Measurements from ENCODE around the gene OTUD6A.

Gene OTUD6A, protein sequence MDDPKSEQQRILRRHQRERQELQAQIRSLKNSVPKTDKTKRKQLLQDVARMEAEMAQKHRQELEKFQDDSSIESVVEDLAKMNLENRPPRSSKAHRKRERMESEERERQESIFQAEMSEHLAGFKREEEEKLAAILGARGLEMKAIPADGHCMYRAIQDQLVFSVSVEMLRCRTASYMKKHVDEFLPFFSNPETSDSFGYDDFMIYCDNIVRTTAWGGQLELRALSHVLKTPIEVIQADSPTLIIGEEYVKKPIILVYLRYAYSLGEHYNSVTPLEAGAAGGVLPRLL

DNA sequence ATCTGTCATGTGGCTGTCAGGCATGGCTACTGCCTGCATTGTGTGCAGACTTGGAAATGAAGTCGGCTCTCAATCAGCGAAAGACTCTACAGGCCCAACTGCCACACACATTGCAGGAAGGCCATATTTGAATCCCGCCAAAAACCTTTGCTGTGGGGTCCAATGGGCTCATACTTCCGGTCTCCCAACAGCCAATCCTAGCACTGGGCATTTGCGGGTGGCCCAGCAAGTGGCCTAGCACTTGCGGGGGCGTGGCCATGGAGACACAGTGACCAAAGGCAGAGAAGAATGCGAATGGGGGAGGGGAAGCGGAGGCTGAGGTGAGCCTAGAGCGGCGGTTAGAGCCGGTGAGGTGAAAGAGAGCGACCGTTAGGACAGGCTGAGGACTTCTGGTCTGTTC, at the start of gene OTUD6A:
TSS of gene OTUD6A (plus strand) at position 382 of the 400 bp plus-strand sequence. CDS start 68 bp downstream, outside the sequence.
- no peak for DNase-seq (ENCODE audit: low spot score)

DNA sequence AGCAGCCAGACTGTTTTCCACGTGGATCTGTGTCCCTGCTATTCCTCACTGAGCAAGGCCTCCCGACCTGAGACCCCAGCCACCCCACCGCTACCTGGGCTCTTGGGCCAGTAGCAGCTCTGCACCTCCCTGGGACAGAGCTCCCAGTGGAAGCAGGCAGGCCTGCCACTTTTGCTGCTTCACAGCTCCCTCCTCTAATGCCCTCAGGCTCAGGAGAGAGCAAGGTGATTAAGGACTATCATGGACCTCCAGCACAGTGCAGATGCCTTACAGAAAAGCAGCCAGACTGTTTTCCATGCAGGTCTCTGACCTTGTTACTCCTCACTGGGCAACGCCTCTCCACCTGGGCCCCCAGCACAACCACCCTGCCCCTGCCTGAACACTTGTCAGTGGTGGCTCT, 49.5 kb upstream of the OTUD6A start:
- no peak for DNase-seq (ENCODE audit: low spot score)

DNA sequence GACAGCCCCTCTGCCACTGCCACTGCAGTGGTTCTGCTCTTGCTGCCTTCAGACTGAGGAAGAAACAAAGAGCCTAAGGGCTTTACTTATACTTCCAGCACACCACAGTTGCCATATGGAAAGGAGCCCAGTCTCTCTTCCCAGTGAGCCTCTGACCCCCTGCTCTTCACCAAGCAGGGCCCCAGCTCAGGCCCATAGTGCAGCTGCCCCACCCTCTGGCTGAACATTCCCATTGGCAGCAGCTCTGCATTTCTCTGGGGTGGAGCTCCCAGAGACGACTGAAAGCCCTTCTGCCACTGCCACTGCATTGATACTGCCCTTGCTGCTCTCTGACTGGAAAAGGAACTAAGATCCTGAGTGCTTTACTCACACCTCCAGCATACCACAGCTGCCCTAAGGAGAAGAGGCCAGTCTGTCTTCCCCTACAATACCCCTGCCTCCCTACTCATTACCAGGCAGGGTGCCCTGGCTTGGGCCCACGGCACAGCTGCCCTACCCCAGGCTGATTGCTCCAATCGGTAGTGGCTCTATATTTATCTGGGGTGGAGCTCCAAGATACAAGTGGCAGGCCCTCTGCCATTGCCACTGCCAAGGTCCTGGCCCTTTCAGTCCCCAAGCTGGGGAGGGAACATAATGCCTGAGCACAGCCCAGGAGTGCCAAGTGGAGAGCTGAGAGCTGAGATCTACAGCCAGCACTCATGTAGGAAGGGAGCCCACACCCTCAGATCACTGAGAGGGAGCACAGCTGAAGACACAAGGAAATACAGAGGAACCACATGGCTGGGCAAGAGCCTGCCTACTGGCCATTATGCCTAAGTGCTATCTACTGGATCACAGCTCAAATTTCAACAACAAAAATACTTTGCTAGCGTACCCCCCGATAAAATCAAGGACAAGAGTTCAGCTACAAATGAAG, 48.5 kb upstream of the OTUD6A start:
- DNase-seq (ENCODE audit: low spot score) = no peak

DNA sequence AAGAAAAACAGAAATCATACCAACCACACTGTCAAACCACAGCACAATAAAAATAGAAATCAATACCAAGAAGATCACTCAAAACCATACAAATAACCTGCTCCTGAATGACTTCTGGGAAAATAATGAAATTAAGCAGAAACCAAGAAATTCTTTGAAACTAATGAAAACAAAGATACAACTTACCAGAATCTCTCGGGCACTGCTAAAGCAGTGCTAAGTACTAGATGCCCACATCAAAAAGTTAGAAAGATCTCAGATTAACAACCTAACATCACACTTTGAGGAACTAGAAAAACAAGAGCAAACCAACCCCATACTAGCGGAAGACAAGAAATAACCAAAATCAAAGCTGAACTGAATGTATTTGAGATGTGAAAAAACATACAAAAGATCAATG, 45.7 kb upstream of the OTUD6A start:
- no peak for DNase-seq (ENCODE audit: low spot score)

DNA sequence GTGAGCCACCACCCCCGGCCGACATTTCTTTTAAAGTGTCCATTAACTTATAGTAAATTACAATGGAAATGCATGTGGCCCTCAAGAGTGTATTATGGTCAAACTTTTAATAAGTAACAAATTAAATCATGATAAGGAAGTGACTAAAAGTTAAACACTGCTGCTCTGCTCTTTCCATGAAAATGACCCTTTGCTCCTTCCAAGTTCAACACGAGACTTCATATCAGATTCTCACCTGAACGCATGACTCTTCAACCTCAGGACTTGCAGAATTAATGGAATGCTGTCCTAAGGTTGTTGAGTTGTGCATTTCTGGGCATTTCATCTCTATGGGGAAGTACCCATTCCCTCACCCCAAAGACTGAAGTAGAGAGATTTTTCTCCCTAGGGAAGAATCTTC, 39.6 kb upstream of the OTUD6A start:
- no peak for DNase-seq (ENCODE audit: low spot score)

DNA sequence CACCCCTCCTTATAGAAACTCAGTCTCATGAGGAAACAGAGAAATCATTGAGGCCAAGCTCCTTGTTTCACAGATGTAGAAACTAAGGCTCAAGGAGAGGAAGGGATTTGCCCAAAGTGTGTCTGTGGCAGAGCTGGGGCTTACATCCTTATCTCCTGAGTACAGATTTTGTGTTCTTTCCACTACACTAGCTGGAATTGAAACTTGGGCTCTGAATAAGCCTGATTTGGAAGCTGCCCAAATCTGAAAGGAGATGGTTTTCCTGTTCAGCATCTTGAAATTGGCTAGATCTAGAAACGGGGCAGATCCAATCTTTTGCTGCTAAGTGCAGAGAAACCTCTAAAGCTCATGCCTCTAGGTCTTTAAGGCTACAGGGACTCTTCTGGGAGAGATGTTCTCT, 36.8 kb upstream of the OTUD6A start:
- DNase-seq (ENCODE audit: low spot score) = no peak

DNA sequence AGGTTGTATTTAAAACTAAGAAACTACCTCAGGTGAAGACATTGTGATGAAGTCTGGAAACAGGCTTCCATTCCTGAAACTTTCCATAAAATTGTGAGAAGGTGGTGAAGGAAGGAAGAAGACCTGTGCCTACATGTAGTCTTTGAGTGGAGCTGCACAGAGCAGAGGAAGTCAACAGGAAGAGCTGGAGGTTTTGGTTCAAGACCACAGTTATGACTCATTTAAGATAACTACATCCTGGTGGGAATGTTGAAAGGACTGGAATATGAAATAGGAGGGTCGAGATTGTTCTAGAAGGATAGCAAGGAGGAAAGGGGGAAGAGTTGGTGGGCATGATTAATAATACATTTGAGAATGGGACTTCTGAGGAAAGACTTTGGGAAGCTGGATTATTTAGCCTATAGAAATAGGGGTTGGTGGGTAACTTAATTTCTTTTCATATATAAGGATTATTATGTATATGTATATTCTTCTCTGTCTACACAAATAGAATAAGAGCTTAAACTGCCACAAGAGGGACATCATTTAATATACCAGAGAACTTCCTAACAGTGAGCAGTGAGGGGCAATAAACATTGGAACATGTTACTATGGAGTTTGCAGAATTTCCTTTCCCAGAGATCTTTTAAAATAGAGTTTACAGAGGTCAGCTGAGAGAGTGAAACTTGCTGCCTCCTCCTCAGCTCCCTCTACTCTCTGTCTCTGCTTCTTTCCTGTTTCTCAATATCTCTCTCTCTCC, 36.0 kb upstream of the OTUD6A start:
- DNase-seq (ENCODE audit: low spot score) = no peak

DNA sequence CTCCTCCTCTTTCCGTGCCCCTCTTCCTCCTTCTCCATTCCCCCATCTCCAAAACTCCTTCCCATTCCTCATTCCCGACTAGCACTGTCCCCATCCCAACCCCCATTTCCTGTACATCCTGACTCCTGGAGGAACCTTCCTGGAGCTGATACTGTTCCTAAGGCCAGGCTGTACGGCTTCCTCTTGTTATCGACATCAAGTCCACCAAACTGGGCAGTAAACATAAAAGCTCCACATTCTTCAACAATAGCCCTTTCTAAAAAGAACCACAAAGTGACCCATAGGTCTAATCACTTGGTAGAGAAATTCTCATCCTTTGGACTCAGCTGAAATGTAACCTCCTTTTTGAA, 35.4 kb upstream of the OTUD6A start:
- DNase-seq (ENCODE audit: low spot score) = no peak

DNA sequence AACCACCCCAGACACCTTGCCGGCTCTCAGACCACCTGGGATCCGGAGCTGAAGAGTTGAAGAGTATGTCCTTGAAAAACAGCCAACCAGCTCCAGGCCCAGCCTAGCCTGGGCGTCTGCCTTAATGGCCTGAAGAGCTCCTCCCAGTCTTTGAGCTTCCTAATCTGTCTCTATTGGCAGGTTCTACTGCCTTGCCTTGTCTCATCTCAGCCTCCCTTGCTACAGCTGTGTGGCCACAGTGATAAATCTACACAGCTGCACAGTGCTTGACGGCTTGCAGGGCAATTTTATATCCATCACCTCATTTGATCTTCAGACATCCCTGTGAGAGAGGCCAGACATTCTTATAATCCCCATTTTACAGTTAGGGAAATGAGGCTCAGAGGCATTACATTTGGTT, 32.4 kb upstream of the OTUD6A start:
- no peak for DNase-seq (ENCODE audit: low spot score)

DNA sequence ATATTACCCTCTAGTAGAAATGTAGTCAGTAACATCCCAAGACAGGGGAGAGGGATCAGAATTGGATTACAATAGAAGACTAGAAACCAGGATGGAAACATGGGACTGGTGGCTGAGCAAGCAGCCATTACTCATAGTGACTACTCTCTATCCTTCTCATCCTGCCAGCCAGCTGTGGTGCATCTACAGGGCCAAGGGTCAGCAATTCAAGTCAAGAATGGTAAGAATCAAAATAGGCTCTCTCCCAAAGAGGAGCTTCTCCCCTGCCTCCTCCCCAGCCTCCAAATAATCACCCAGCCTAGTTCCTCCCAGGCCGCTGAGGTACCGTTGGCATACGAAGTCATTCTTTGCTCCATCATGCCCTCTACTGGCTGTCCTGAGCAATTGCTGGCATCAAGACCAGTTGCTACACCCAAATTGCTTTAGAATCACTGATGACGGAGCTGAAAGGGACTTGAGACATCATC, 31.9 kb upstream of the OTUD6A start:
- DNase-seq (ENCODE audit: low spot score) = peak; percentile 62

DNA sequence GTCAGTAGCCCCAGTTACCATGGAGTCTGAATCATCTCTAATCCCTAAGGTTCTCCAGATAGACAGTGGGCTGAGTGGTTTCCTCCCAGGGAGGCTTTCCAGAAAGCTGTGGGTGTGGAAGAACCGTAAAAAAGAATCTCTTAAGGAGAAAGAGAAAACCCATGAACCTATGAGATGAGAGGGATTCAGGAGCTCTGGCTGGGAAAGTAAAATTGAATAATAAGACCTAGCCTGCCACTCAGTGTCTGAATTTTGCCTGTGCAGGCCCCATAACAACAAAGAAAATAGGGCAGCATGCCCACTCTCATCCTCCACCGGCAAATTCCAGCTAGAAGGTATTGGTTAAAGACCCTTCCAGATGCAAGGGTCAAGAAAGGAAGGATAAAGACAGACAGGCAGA, 29.5 kb upstream of the OTUD6A start:
- DNase-seq (ENCODE audit: low spot score) = no peak

DNA sequence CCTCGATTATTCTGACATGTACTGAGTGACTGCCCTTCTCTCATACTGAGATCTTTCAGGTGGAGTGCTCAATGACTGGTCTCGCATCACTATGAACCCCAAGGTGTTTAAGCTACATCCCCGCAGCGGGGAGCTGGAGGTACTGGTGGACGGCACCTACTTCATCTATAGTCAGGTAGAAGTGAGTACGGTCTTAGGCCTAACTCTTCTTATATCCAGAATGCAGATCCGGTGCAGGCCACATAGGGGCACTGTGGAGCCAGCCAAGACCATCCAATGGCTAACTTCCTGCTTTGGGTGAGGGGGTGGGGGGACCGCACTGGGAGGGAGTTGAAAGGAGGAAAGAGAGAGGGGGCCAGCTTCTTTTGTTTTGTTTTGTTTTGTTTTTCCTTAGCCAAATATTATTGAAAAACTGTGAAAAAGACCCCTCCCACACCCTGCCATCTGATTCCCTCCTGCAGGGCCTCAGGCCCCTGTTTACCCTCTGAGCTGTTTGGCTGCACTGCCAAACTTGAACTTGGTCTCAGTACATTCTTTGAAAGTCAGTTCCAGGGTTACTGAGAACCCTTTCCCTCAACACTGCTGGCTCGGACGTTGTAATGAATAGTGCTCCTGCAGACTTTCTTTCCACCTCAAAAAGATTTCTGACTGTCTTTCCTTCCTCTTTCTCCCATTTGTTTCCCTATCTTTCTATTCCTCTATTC, 28.8 kb upstream of the OTUD6A start:
- DNase-seq (ENCODE audit: low spot score) = peak; percentile 45

DNA sequence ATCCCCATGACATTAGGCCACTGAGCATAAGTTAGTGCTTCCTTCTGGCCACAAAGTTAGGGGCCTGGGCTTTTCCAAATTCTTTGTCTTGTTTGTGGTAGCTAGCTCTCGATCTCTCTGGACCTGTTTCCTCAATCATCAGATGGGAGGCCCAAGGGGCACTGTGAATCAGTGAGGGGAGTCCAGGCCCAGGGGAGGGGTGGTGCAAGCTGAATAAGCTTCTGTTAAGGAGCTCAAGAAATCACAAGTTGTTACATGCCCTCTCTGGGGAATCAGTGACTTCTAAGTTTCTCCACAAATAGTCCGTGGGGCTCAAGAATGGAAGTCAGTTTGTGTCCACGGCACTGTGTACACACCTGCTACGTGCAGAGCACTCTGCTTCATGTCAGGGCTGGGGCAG, 27.6 kb upstream of the OTUD6A start:
- no peak for DNase-seq (ENCODE audit: low spot score)

DNA sequence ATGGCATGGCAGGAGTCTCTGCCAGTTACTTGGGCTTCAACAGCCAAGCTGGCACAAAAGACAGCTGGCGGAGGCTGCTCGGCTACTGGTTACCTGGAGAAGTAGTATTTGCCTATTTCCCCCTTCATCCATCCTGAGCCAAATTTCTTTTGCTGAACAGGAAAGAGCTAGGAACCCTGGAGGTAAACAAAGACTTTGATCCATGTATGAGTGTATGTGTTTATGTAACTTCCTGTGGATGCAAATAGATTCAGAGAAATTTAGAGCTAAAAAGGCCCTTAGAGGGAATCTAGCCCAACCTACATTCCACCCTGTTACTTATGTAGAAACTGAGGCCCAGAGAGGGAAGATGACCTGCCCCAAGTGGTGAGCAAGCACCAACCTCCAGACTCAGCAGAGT, 23.7 kb upstream of the OTUD6A start:
- no peak for DNase-seq (ENCODE audit: low spot score)

DNA sequence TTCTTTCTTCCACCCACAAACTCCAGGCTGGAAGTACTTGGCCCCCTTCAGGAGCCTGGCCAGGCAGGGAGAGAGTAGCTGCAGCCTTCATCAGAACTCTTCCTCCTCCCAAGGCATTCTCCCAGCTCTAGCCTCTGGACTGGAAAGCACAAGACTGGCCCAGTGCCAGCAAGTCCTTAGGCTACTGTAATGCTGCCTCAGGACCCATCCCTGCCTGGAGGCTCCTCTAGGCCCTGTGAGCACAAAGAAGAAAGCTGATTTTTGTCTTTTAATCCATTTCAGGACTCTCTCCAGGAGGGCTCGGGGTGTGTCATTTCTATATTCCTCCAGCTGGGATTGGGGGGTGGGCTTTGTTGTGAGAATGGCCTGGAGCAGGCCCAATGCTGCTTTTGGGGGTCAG, 23.3 kb upstream of the OTUD6A start:
- DNase-seq (ENCODE audit: low spot score) = no peak

DNA sequence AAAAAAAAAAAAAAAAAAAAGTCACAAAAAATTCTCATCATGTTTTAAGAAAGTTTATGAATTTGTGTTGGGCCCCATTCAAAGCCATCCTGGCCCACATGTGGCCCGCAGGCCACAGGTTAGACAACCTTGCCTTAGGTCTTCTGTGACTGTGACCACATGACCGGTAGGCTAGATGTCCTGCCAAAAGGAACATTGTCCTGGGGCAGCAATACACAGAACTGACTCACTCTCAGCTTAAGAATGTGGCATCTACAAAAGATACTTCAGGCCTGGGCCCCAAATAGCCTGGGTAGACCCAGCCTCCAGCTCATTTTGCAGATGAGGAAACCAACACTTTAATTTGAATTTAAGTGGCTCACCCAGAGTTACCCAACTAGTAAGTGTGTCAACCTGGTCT, 22.5 kb upstream of the OTUD6A start:
- DNase-seq (ENCODE audit: low spot score) = peak; percentile 32

DNA sequence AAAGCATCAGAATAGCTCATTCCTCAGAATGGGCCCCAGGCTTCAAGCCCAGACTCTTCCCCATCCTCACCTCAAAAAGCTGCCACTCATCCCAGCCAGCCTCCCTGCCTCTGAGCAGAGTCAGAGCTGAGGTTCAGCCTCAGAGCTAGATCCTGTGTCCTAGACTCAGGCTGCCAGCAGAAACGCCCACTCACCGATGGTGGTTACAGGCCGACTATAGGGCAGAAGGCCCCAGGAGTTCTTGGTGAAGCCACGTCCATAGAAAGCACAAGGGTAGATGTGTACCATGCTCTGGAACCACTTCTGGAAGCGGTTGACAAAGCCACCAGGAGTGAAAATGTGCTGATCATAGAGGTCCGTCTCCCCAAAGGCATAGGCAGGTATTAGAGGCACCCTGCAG, 20.3 kb upstream of the OTUD6A start:
- no peak for DNase-seq (ENCODE audit: low spot score)

DNA sequence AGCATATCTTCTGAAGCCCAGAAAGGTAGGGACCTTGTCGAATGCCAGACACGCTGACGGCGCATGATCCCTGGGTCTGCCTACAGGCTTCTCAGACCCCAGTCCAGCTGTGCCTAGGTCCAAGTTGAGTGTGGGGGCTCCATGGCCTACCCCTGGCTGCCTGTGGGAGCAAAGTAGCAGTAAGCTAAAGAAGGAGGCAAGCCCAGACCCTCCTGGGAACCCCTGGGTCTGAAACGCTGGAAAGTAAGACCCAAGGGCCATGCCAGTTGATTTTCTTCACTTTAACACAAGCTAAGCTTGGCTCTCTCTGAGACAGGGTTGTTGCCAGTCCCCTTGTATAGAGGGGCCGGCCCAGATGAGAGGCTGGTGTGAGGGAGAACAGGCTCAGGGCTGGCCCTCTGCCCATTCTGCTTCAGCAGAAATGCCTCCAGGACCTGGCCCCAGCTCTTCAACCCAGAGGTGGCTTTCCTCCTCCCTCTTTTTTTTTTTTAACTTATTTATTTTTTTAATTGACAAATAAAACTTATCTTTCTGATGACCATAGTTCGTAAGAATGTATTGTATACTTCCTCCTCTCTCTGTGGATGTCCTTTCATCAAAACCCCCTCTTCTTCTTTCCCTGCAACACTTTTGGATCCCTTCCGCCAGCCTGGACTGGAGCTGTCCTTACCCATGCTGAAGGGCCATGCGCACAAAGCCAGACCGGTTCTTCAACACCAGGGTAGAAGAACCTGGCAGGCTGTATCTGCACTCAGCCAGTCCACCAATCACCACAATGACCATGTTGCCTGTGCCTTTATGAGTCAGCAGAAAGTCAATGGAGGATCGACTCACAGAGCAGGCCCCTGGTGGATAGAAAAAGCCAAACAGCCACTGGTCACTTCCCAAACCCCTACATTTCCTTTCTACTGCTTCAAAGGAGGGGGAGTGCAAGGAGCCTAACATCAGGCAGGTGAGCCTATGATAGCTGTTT, 19.6 kb upstream of the OTUD6A start:
- DNase-seq (ENCODE audit: low spot score) = no peak

DNA sequence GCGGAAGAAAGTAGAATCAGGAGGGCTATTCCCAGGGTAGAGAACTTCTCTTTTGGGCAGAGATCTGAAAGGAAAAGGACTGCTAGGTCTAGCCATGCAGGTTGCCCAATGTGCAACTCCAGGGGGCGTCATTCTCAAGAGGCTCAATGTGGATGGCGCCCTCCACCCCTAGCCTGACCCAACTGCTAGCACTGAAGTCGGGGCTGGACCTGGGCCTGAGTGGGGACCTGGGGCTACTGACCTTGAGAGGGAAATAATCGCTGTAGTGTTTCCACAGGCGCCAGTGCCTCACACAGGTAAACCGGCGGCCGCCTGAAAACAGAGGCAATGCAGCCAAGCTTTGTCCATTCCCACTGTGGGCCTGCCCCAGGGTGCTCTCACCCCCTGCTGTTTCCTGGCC, 18.6 kb upstream of the OTUD6A start:
- DNase-seq (ENCODE audit: low spot score) = no peak

DNA sequence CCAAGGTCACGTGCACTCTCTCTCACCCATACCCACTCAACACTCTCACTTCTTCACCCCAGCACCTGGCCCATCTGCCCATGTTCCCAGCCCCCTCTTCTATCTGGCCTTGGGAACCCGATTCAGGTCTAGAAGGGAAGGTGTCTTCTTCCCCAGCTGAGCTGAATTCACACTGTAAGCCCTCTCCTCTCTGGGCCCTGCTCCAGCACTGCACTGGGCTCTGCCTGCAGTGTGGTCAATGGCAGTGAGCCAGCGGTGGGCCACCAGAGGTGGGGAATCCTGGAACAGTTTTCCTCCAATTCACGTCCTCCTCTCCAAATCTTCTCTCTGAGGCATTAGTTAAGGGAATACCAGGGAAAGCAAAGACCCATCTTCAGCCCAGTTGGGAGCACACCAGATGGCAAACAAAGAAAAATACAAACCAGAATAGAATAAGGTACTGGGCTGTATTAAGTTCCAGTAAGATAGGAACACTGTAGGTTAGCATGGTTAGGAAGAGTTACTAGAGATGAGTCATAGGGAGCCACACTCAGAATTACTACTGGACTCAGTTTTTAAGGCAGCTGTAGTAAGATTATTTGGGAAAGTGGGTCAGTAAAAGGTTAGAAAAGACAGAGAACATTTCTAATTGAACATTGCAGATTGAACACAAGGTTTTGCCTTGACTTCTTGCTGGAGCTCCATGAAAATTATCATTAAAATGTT, 17.6 kb upstream of the OTUD6A start:
- DNase-seq (ENCODE audit: low spot score) = peak; percentile 31
